GM19240 (cell line): ENCODE measurements around the gene SNX9.
"Not testable (repeated sequence)": the region's sequence is repeated elsewhere in the genome, so short reads cannot be mapped to it uniquely, and the experiment has no call there.

ENCODE experiments used
- DNase-seq: peaks from one replicate; pipeline ENCODE4 v3.0.0; 2011; ENCODE audit warnings: low spot score; ENCODE audit not compliant: insufficient read length

SNX9 gene

DNA sequence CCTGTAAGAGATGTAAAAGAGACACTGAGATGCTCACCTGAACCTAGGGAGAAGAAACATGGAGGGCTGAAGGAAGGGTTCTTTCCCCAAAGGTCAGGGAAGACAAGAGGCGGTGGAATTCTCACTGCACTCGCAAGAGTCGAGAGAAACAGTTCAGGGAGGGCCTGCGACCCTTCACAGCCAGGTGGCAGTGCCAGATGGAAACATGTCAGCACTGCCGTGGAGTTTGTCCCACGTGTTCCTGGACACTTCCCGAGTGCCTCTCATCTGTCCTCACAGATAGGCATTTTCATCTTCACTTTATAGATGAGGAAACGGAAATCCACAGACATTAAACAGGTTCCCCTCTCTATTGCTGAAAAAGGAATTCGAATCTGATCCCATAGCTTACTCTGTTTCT is 88.2 kb downstream of the SNX9 start:
- DNase-seq, result no peak

DNA sequence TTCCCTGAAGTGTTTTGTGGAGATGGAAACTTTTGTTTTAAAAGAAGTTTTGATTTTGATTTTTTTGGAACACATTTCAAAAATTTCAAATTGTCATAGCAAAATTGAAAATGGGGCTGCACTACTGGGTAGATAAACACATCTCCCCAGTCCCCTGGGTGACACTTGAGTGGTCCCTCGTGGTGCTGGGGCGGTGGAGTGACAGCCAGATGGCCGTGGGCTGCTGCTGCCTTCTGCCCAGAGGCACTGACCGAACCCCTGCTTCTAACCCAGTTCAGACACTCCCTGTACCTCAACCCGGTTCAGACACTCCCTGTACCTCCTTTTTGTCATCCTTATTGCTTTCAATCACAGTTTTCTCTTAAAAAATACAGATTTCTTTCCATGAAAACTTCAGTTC is 88.7 kb downstream of the SNX9 start:
- DNase-seq, result no peak

GRCh38 chr6:157912326-157912725 is 89.3 kb downstream of the SNX9 start:
- no peak for DNase-seq

- no peak for DNase-seq
Observed at GRCh38 chr6:157921685-157922367, 98.8 kb downstream of the SNX9 start.

GRCh38 chr6:157925771-157926170 is 102.7 kb downstream of the SNX9 start:
- DNase-seq, result no peak

DNA sequence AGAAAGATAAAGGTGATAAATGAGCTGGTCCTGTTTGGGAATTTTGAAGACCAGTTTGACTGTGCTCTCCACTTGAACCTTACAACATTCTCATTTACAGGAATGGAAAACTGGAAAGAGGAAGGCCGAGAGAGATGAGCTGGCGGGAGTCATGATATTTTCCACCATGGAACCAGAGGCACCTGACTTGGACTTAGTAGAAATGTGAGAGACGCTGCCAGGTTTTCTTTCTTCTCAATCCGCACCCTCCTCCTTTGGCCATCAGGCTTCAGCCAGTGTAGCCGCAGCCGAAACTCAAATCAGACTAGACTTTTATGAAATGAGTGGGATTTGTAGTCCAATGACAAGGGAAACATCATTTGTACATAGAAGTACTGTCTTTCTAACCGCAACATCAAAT is 104.0 kb downstream of the SNX9 start:
- no peak for DNase-seq

GRCh38 chr6:157928428-157928827 is 105.4 kb downstream of the SNX9 start:
- no peak for DNase-seq

DNA sequence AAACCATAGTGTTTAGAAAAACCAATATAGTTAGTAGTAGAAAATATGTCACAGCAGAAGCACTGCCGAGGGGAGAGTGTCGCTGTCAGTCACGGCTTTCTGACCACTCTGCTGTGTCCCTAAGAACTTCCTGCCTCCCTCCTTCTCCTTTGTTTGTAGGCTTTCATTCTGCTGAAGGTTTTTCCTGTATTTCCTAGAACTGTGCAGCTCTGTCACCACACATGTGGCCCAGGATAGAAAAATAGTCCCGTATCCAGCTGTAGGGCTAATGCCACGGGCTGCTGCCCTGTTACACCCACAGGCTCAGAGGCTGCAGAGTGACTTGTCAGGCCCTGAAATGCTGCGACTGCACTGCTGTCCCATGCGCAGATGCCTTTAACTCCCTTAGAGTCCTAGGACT is 106.0 kb downstream of the SNX9 start:
- no peak for DNase-seq

DNA sequence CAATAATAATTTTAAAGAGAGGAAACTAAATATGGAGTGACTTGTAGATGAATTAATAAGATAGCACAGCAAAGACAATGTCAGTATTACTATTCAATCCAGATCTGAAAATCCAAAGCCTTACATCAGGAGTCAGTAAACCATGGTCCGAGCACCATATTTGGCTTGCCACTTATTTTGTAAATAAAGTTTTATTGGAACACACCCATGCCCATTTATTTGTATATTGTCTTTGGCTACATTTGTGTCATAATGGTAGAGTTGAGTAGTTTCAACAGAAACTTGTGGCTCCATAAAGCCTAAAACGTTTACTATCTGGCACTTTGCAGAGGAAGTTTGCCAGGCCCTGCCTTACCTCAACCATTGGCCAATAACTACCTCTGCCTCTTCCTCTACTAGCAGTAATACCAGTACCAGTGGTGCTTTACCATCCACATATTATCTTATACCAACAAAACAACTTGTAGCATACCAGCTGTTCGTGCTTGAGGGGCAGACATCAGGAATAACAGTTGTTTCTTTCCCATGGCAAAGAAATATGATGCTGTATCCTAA is 106.8 kb downstream of the SNX9 start:
- DNase-seq, result no peak

DNA sequence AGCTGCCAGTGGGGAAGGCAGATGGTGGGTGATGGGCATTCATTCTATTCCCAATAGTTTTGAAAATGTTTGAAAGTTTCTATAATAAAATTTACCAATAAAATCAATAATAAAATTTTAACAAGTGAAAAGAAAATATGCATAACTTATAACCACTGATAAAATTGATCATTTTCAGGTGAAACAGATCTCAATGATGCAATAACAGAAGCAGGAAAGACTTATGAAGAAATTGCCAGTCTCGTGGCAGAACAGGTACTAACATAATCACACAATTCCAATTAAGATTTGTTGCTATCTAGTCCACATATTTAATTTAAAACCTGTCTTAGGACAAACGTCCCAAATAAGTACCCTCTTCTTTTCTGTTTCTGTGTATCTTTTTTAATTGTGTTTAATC is 112.7 kb downstream of the SNX9 start:
- DNase-seq, result no peak

GRCh38 chr6:157937318-157937717 is 114.3 kb downstream of the SNX9 start:
- DNase-seq, result no peak

DNA sequence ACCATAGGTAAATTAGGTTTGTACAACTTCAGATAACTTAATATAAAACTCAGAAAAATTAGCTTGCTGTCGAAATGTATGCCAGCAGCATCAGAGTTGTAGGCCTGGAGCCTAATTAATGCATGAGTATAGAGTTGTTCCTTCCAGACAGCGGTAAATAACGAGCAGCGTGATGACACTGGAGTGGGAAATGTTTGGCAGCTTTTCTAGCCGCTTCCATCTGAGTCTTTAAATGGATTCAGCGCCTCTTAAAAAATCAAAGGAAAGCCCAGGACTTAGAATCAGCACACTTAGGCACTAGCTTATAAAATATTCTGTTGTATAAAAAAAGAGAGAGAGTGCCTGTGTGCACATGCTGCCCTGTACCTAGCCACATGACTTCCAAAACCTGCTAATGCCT is 114.9 kb downstream of the SNX9 start:
- DNase-seq, result no peak

DNA sequence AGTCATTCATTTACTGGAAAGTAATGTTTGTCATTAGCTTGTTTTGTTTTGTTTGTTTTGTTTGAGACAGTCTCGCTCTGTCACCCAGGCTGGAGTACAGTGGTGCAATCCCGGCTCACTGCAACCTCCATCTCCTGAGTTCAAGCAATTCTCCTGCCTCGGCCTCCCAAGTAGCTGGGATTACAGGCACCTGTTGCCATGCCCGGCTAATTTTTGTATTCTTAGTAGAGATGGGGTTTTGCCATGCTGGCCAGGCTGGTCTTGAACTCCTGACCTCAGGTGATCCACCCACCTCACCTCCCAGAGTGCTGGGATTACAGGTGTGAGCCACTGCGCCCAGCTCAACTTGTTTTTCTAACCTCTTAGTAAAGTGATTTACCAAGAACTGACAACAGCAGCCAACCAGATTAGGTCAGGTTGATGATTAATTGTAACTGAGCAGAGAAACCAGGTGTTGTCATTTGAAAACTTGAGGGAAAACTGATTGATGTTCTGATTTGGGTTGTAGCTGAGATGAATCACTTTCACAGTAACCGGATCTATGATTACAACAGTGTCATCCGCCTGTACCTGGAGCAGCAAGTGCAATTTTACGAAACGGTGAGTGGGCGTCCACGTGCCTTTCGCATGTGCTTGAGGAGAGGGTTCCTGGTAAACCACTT is 117.5 kb downstream of the SNX9 start:
- DNase-seq, result not testable (repeated sequence)

GRCh38 chr6:157941101-157941863 is 118.2 kb downstream of the SNX9 start:
- no peak for DNase-seq

DNA sequence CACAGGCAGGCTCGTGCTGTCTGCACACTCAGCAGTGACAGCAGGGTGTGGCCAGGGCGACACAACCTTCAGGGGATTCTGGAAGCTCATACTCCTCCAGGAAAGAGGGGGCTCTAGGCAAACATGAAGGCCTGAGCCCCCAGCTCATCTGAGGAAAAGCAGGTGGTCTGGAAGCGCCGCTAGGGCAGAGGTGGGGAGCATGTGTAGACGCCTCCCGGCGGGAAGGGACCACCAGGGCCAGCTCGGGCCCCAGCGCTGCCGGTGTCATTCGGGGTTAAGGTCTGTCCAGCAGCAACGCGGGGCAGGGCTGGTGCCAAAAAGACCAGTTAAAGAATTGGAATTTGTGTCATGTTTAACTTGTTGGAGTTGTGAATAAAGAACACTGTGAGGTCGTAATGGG is 119.3 kb downstream of the SNX9 start:
- no peak for DNase-seq

GRCh38 chr6:157943249-157943963 is 120.4 kb downstream of the SNX9 start:
- no peak for DNase-seq

- DNase-seq, result no peak
Observed at GRCh38 chr6:157943964-157944283, 120.9 kb downstream of the SNX9 start.

GRCh38 chr6:157944983-157945931 is 122.2 kb downstream of the SNX9 start:
- no peak for DNase-seq

GRCh38 chr6:157946053-157946617 is 123.1 kb downstream of the SNX9 start:
- DNase-seq, result no peak

GRCh38 chr6:157946865-157947532 is 124.0 kb downstream of the SNX9 start:
- DNase-seq, result peak; percentile 24
